HG02885 (cell line): Measurements from ENCODE around the gene KLHL17.
"Not testable (repeated sequence)": the region's sequence is repeated elsewhere in the genome, so short reads cannot be mapped to it uniquely, and the experiment has no call there.

Experiments
- ATAC-seq: cut with Tn5 transposase; IDR thresholded peaks from one replicate; pipeline ENCODE4 v1.9.1; 2021; ENCODE audit warnings: mild to moderate bottlenecking; ENCODE audit not compliant: unreplicated experiment, poor library complexity

The KLHL17 gene

GRCh38 chr1:996851-997712 is 36.7 kb downstream of the KLHL17 start:
- ATAC-seq = no peak

GRCh38 chr1:997713-997992 is 37.3 kb downstream of the KLHL17 start:
- no peak for ATAC-seq

GRCh38 chr1:997993-998744 is 37.8 kb downstream of the KLHL17 start:
- no peak for ATAC-seq

GRCh38 chr1:998745-998994 is 38.3 kb downstream of the KLHL17 start:
- ATAC-seq = no peak

GRCh38 chr1:998995-999724 is 38.8 kb downstream of the KLHL17 start:
- no peak for ATAC-seq

- ATAC-seq = no peak
Measured at GRCh38 chr1:999725-1000356, 39.5 kb downstream of the KLHL17 start, which contains the start of gene HES4. HES4 (minus strand) TSS chr1:1000097; CDS start chr1:999973, 124 bp downstream.

- ATAC-seq = no peak
Measured at GRCh38 chr1:1000357-1001056, 40.1 kb downstream of the KLHL17 start.

GRCh38 chr1:1001057-1001783 is 40.8 kb downstream of the KLHL17 start:
- no peak for ATAC-seq

GRCh38 chr1:1003618-1004419 is 43.4 kb downstream of the KLHL17 start:
- no peak for ATAC-seq

GRCh38 chr1:1004420-1004779 is 44.0 kb downstream of the KLHL17 start:
- ATAC-seq = no peak

- no peak for ATAC-seq
Measured at GRCh38 chr1:1004780-1005697, 44.7 kb downstream of the KLHL17 start.

GRCh38 chr1:1005774-1006304 is 45.5 kb downstream of the KLHL17 start:
- no peak for ATAC-seq

GRCh38 chr1:1006305-1007159 is 46.1 kb downstream of the KLHL17 start:
- no peak for ATAC-seq

- not testable (repeated sequence) for ATAC-seq
Measured at GRCh38 chr1:1010131-1010530, 49.7 kb downstream of the KLHL17 start.

GRCh38 chr1:1011396-1011949 is 51.1 kb downstream of the KLHL17 start:
- no peak for ATAC-seq

GRCh38 chr1:1012736-1013104 is 52.3 kb downstream of the KLHL17 start:
- ATAC-seq = not testable (repeated sequence)
